Liver (tissue), 3 donors: ENCODE results near the gene APP.

Experiments
- EGR1 ChIP-seq, 2 donors: IDR thresholded peaks; 2 replicates each; pipeline ENCODE4 v1.6.1; 2016 to 2018; ENCODE audit warnings: antibody characterized with exemption in 2 of 2, low read depth in 2 of 2
- FOXA1 ChIP-seq: IDR thresholded peaks from 2 replicates; pipeline ENCODE4 v1.6.1; 2016; ENCODE audit warnings: antibody characterized with exemption
- GABPA ChIP-seq, 2 donors: IDR thresholded peaks in 1 of 2; conservative IDR thresholded peaks in 1 of 2; 2 replicates each; pipeline ENCODE4 v1.6.1; 2016; ENCODE audit warnings: antibody characterized with exemption in 2 of 2, mild to moderate bottlenecking in 1 of 2, moderate library complexity in 1 of 2
- JUND ChIP-seq, 2 donors: IDR thresholded peaks; 2 replicates each; pipeline ENCODE4 v1.6.1; 2016; ENCODE audit warnings: antibody characterized with exemption in 2 of 2
- RAD21 ChIP-seq, 2 donors: IDR thresholded peaks; 2 replicates each; pipeline ENCODE4 v1.6.1; 2016; ENCODE audit warnings: antibody characterized with exemption in 2 of 2, mild to moderate bottlenecking in 2 of 2
- RXRA ChIP-seq, 2 donors: IDR thresholded peaks; 2 replicates each; pipeline ENCODE4 v1.6.1; 2017 to 2018; ENCODE audit warnings: antibody characterized with exemption in 2 of 2, mild to moderate bottlenecking in 1 of 2
- SP1 ChIP-seq: IDR thresholded peaks from 2 replicates; pipeline ENCODE4 v1.6.1; 2018; ENCODE audit warnings: antibody characterized with exemption, mild to moderate bottlenecking
- TAF1 ChIP-seq: conservative IDR thresholded peaks from 2 replicates; pipeline ENCODE4 v1.6.1; 2016; ENCODE audit warnings: antibody characterized with exemption, mild to moderate bottlenecking
- YY1 ChIP-seq: IDR thresholded peaks from 2 replicates; pipeline ENCODE4 v1.6.1; 2016; ENCODE audit warnings: antibody characterized with exemption, mild to moderate bottlenecking
- TF ChIP-seq, protein P1 (sequence below): fragments of 150-350 bp; IDR thresholded peaks from 2 replicates; pipeline ENCODE4 v1.5.1; 2017; ENCODE audit warnings: improper control_type of control experiment, low read depth, low read length; ENCODE audit not compliant: missing input control
- TF ChIP-seq, protein P2 (sequence below): IDR thresholded peaks from 2 replicates; pipeline ENCODE4 v1.6.1; 2016; ENCODE audit warnings: antibody characterized with exemption
- TF ChIP-seq, protein P3 (sequence below): IDR thresholded peaks from 2 replicates; pipeline ENCODE4 v1.6.1; 2016; ENCODE audit warnings: antibody characterized with exemption, mild to moderate bottlenecking
- TF ChIP-seq, protein P4 (sequence below): IDR thresholded peaks from 2 replicates; pipeline ENCODE4 v1.6.1; 2016; ENCODE audit warnings: antibody characterized with exemption
- TF ChIP-seq, protein P5 (sequence below): IDR thresholded peaks from 2 replicates; pipeline ENCODE4 v1.6.1; 2016; ENCODE audit warnings: antibody characterized with exemption
- donor health status: healthy.
- donor health status: healthy.

DNA sequence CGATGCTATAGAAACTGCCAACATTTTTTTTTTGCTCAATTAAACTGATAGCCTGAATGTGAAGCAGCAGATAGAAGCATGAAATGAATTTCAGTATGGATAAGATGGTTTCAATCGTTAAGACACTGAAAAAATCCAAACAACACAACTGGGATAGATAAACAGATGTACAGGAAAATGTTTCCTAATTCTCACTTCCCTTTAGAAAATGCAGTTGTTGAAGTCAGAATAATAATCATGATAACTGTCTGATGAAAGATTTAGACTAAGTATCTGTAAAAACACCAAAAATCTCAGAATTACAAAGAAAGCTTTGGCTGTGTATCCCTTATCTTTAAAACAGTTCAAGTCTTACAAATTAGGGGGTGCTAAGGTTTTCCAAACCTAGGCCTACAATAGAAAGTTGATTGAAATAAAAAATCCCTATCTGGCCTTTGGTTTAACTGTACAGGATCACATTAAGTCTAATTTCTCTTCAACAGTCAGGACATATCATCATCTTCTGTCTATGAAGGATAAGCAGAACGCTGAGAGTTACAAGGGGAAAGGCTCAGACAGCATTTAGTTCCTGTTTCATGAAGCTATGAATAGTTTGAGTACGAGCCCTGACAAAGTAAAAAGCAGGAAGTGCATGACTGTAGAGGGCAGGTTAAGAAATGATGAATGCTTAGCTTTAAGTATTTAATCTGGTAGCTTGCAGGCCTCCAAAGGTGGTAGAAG is 203.2 kb downstream of the APP start:
- TF ChIP-seq, protein P1, sequence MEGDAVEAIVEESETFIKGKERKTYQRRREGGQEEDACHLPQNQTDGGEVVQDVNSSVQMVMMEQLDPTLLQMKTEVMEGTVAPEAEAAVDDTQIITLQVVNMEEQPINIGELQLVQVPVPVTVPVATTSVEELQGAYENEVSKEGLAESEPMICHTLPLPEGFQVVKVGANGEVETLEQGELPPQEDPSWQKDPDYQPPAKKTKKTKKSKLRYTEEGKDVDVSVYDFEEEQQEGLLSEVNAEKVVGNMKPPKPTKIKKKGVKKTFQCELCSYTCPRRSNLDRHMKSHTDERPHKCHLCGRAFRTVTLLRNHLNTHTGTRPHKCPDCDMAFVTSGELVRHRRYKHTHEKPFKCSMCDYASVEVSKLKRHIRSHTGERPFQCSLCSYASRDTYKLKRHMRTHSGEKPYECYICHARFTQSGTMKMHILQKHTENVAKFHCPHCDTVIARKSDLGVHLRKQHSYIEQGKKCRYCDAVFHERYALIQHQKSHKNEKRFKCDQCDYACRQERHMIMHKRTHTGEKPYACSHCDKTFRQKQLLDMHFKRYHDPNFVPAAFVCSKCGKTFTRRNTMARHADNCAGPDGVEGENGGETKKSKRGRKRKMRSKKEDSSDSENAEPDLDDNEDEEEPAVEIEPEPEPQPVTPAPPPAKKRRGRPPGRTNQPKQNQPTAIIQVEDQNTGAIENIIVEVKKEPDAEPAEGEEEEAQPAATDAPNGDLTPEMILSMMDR, result no peak
- TF ChIP-seq RAD21 (IDR thresholded peaks at IDR 0.05), result no peak
- TF ChIP-seq, protein P2, sequence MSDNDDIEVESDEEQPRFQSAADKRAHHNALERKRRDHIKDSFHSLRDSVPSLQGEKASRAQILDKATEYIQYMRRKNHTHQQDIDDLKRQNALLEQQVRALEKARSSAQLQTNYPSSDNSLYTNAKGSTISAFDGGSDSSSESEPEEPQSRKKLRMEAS, result no peak
- TF ChIP-seq, protein P3, sequence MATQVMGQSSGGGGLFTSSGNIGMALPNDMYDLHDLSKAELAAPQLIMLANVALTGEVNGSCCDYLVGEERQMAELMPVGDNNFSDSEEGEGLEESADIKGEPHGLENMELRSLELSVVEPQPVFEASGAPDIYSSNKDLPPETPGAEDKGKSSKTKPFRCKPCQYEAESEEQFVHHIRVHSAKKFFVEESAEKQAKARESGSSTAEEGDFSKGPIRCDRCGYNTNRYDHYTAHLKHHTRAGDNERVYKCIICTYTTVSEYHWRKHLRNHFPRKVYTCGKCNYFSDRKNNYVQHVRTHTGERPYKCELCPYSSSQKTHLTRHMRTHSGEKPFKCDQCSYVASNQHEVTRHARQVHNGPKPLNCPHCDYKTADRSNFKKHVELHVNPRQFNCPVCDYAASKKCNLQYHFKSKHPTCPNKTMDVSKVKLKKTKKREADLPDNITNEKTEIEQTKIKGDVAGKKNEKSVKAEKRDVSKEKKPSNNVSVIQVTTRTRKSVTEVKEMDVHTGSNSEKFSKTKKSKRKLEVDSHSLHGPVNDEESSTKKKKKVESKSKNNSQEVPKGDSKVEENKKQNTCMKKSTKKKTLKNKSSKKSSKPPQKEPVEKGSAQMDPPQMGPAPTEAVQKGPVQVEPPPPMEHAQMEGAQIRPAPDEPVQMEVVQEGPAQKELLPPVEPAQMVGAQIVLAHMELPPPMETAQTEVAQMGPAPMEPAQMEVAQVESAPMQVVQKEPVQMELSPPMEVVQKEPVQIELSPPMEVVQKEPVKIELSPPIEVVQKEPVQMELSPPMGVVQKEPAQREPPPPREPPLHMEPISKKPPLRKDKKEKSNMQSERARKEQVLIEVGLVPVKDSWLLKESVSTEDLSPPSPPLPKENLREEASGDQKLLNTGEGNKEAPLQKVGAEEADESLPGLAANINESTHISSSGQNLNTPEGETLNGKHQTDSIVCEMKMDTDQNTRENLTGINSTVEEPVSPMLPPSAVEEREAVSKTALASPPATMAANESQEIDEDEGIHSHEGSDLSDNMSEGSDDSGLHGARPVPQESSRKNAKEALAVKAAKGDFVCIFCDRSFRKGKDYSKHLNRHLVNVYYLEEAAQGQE, result no peak
- no peak for TF ChIP-seq FOXA1
- no peak for TF ChIP-seq EGR1 (IDR thresholded peaks at IDR 0.05; ENCODE audit: low read depth in 2 of 2)
- TF ChIP-seq TAF1, result no peak
- TF ChIP-seq JUND (IDR thresholded peaks at IDR 0.05), result no peak
- TF ChIP-seq, protein P4, sequence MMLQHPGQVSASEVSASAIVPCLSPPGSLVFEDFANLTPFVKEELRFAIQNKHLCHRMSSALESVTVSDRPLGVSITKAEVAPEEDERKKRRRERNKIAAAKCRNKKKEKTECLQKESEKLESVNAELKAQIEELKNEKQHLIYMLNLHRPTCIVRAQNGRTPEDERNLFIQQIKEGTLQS, result no peak
- TF ChIP-seq, protein P5, sequence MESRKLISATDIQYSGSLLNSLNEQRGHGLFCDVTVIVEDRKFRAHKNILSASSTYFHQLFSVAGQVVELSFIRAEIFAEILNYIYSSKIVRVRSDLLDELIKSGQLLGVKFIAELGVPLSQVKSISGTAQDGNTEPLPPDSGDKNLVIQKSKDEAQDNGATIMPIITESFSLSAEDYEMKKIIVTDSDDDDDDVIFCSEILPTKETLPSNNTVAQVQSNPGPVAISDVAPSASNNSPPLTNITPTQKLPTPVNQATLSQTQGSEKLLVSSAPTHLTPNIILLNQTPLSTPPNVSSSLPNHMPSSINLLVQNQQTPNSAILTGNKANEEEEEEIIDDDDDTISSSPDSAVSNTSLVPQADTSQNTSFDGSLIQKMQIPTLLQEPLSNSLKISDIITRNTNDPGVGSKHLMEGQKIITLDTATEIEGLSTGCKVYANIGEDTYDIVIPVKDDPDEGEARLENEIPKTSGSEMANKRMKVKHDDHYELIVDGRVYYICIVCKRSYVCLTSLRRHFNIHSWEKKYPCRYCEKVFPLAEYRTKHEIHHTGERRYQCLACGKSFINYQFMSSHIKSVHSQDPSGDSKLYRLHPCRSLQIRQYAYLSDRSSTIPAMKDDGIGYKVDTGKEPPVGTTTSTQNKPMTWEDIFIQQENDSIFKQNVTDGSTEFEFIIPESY, result no peak
- TF ChIP-seq SP1, result no peak
- TF ChIP-seq GABPA (IDR thresholded peaks at IDR 0.05 in 1 of 2, conservative IDR thresholded peaks at IDR 0.05 in 1 of 2), result no peak
- TF ChIP-seq RXRA (IDR thresholded peaks at IDR 0.05), result no peak
- TF ChIP-seq YY1, result no peak
